Uterus (tissue), 4 donors: Measurements from ENCODE around the gene ERI3. TPM values are rescaled to one million over a fixed set of nuclear protein-coding genes. Genes with fewer than 3 reads are reported as not detected.
"Not testable (repeated sequence)": the region's sequence is repeated elsewhere in the genome, so short reads cannot be mapped to it uniquely, and the experiment has no call there.

ENCODE experiments used
- DNase-seq, 2 donors: peaks; one replicate each; pipeline ENCODE4 v3.0.0-alpha.2; 2019 to 2020
- H3K27ac ChIP-seq, 2 donors: fragments of 200-600 bp; sonication (generic); 1 replicate in 1 of 2; 2 replicates in 1 of 2; pipeline ENCODE4 v1.5.1; 2016 to 2018
- H3K27me3 ChIP-seq, 2 donors: fragments of 200-600 bp; sonication (generic); one replicate each; pipeline ENCODE4 v1.5.1; 2018 to 2019; ENCODE audit warnings: control low read depth in 1 of 2
- H3K36me3 ChIP-seq, 2 donors: fragments of 200-600 bp; sonication (generic); one replicate each; pipeline ENCODE4 v1.5.1; 2019; ENCODE audit warnings: control low read depth in 1 of 2
- H3K4me1 ChIP-seq, 2 donors: fragments of 200-600 bp; sonication (generic); one replicate each; pipeline ENCODE4 v1.5.1; 2018 to 2019; ENCODE audit warnings: control low read depth in 1 of 2
- H3K4me3 ChIP-seq, 2 donors: fragments of 200-600 bp; sonication (generic); 1 replicate in 1 of 2; 2 replicates in 1 of 2; pipeline ENCODE4 v1.5.1; 2018 to 2019; ENCODE audit warnings: mild to moderate bottlenecking in 1 of 2
- H3K9me3 ChIP-seq, 2 donors: fragments of 200-600 bp; sonication (generic); one replicate each; pipeline ENCODE4 v1.5.1; 2019; ENCODE audit warnings: control low read depth in 1 of 2
- CTCF ChIP-seq, 4 experiments: fragments of 200-600 bp in 2 of 4; fragments of 450-650 bp in 2 of 4; sonication (generic) in 2 of 4; IDR thresholded peaks; one replicate each; pipeline ENCODE4 v1.5.1; 2016 to 2019; ENCODE audit warnings: antibody characterized with exemption in 4 of 4, mild to moderate bottlenecking in 2 of 4, moderate library complexity in 1 of 4
- POLR2A ChIP-seq, 2 donors: fragments of 450-650 bp; IDR thresholded peaks; one replicate each; pipeline ENCODE4 v1.6.1; 2016; ENCODE audit warnings: antibody characterized with exemption in 2 of 2, mild to moderate bottlenecking in 1 of 2, moderate library complexity in 1 of 2
- intact Hi-C: fragments of 100-400 bp; cut with DNase I; formaldehyde crosslinking; loops from one replicate; pipeline ENCODE4 v1.15.1; 2023; ENCODE audit warnings: low total_unique reads
- total RNA-seq, 4 donors: library from RNA; depleted of rRNA in 3 of 4; stranded (reverse); fragments of >200 nt in 3 of 4; gene quantifications; one replicate each; pipeline versions ENCODE4 v1.1.0 to v1.2.4, GENCODE V29; 2014 to 2023
- donor health status: DM: yes; HTN: yes; CAD: no.

Gene ERI3
- total RNA-seq, 4 donors from 2014 or later: 9.5 to 58.2 (median 45.6) TPM

GRCh38 chr1:44213222-44214112 lies 141.6 kb downstream of the ERI3 start, which contains the start of gene DMAP1:
Gene DMAP1, plus strand, starts transcription at chr1:44213471. Its CDS starts 283 bp downstream, at chr1:44213754.
- Histone ChIP-seq H3K36me3 (no peaks in the 10 kb centered on the region), H3K9me3 (no peaks in the 10 kb centered on the region), H3K4me1 (no peaks in the 10 kb centered on the region), H3K4me3 (peak within 1 kb of the TSS; percentile 63 to 96), H3K27ac (peak within 1 kb of the TSS; percentile 82 to 84), H3K27me3 (no peaks in the 10 kb centered on the region)
- TF ChIP-seq CTCF (IDR thresholded peaks at IDR 0.05) (peak in 3 of 4 experiments; percentile 30 to 63 (median 54)), POLR2A (IDR thresholded peaks at IDR 0.05) (peak in 1 of 2 donors; percentile 45)
- peak; percentile 81 to 84 for DNase-seq
- intact Hi-C loops: no loop called here

DNA sequence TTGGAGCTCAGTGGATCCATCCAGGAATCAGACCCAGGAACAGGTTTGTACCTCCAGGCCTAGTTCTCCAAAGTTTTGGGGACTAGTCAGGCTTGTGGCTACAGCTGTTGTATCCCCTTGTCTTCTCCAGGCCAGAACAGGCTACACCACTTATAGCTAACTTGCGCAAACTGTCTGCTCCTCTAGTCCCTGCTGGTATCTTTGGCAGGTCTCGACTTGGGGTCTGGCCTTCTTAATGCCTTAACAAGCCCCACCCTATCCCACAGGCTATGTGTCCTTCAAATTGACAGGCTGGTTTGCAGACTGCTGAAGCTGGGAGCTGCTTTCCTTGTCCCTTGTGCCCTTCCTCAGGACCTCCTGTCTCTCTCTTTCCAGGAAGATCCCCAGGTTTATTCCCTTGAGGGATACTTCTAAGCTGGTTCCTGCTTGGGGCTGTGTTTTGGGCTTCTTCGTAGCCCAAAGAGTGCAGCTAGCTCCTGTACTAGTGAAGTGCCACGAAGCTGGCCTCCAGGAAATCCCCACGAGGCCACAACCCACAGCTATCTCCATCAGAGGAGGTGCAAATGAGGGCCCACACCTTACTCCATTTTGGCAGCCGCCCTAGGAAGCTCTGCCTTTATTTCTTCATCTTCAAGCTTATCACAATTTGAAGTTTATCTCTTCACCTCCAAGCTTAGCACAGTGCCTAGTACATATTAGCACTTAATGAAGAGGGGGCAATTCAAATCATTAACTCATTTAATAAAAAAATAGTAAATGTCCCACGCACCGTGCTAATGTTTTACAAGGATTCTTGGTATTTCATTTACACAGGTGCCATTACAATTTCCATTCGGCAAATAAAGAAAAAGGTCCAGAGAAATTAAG lies 142.5 kb downstream of the ERI3 start:
- H3K36me3 ChIP-seq: no peaks in the 10 kb centered on the region
- DNase-seq: no peak
- H3K9me3 ChIP-seq: no peaks in the 10 kb centered on the region
- H3K27me3 ChIP-seq: no peaks in the 10 kb centered on the region
- H3K4me3 ChIP-seq: peak overlapping the region; percentile 63 to 96
- peak overlapping the region; percentile 82 to 84 for H3K27ac ChIP-seq
- TF ChIP-seq POLR2A (IDR thresholded peaks at IDR 0.05): no peak
- H3K4me1 ChIP-seq: no peaks in the 10 kb centered on the region
- intact Hi-C loops: no loop called here

GRCh38 chr1:44210595-44210994 lies 144.5 kb downstream of the ERI3 start:
- no peaks in the 10 kb centered on the region for H3K9me3 ChIP-seq
- no peaks in the 10 kb centered on the region for H3K27me3 ChIP-seq
- no peak overlapping the region for H3K4me3 ChIP-seq
- TF ChIP-seq CTCF (IDR thresholded peaks at IDR 0.05) (no peak), POLR2A (IDR thresholded peaks at IDR 0.05) (no peak)
- intact Hi-C loops: no loop called here
- no peak for DNase-seq
- H3K27ac ChIP-seq: no peak overlapping the region
- no peaks in the 10 kb centered on the region for H3K4me1 ChIP-seq
- H3K36me3 ChIP-seq: no peaks in the 10 kb centered on the region

GRCh38 chr1:44208226-44208625 lies 146.8 kb downstream of the ERI3 start:
- Histone ChIP-seq H3K4me1 (no peaks in the 10 kb centered on the region), H3K36me3 (no peaks in the 10 kb centered on the region), H3K4me3 (no peak overlapping the region), H3K9me3 (no peaks in the 10 kb centered on the region), H3K27me3 (no peaks in the 10 kb centered on the region), H3K27ac (no peak overlapping the region)
- no peak for DNase-seq
- TF ChIP-seq POLR2A (IDR thresholded peaks at IDR 0.05): no peak
- no peak for TF ChIP-seq CTCF (IDR thresholded peaks at IDR 0.05)
- intact Hi-C loops: no loop called here

- intact Hi-C loops, H3K4me3 ChIP-seq, H3K4me1 ChIP-seq, H3K27me3 ChIP-seq, H3K36me3 ChIP-seq, DNase-seq, H3K9me3 ChIP-seq, H3K27ac ChIP-seq: not testable (repeated sequence)
Observed at GRCh38 chr1:44206545-44206944, 148.5 kb downstream of the ERI3 start.

DNA sequence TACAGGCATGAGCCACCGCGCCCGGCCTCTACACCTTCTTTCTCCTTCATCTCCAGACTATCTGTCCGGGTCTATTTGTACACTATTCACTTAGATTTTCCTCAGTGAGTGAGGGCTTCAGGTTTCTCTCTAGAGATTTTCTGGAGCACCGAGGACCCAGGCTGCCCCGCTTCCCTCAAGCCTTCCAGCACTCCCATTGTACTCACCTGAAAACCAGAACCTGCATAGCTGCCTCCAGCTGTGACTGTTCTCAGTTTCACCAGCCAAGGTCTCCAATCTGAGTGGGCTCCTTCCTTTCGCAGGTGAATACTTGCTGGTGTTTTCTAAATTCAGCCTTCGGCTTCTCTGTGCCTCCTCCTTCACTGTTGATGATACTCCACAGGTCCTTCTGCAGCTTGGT lies 154.7 kb downstream of the ERI3 start:
- intact Hi-C loops: no loop called here

More for the DNA sequence above, 154.7 kb downstream of the ERI3 start:
- H3K4me3 ChIP-seq: no peak overlapping the region
- no peak for TF ChIP-seq CTCF (IDR thresholded peaks at IDR 0.05)
- no peak for TF ChIP-seq POLR2A (IDR thresholded peaks at IDR 0.05)
- no peaks in the 10 kb centered on the region for H3K4me1 ChIP-seq
- H3K27me3 ChIP-seq: no peaks in the 10 kb centered on the region
- H3K36me3 ChIP-seq: no peaks in the 10 kb centered on the region
- H3K27ac ChIP-seq: no peak overlapping the region
- DNase-seq: no peak
- no peaks in the 10 kb centered on the region for H3K9me3 ChIP-seq
